H9 (cell line): Measurements from ENCODE around the gene SF3B1. TPM values are rescaled to one million over a fixed set of nuclear protein-coding genes. Genes with fewer than 3 reads are reported as not detected.
A peak's percentile ranks its signal among the peaks of the same experiment; 100 is the strongest.

Source experiments
- DNase-seq: peaks from one replicate; pipeline ENCODE4 v3.0.0-alpha.2; 2017
- H2AFZ ChIP-seq: one replicate; pipeline ENCODE4 v1.6.1; 2013; ENCODE audit warnings: mild to moderate bottlenecking, low read length, control low read depth, moderate library complexity
- H2AK5ac ChIP-seq: 2 replicates; pipeline ENCODE4 v1.6.1; 2013; ENCODE audit warnings: low read length, control low read depth, mixed read lengths; ENCODE audit not compliant: insufficient read length
- H2BK120ac ChIP-seq: one replicate; pipeline ENCODE4 v1.6.1; 2013; ENCODE audit warnings: low read depth, mild to moderate bottlenecking, low read length, control low read depth, inconsistent platforms; ENCODE audit not compliant: poor library complexity, severe bottlenecking
- H2BK12ac ChIP-seq: 2 replicates; pipeline ENCODE4 v1.6.1; 2013; ENCODE audit warnings: low read length, control low read depth, mixed read lengths, low read depth; ENCODE audit not compliant: insufficient read length
- H2BK15ac ChIP-seq: 2 replicates; pipeline ENCODE4 v1.6.1; 2013; ENCODE audit warnings: low read depth, low read length, control low read depth
- H2BK20ac ChIP-seq: one replicate; pipeline ENCODE4 v1.6.1; 2013; ENCODE audit warnings: low read depth, mild to moderate bottlenecking, low read length, control low read depth, inconsistent platforms; ENCODE audit not compliant: poor library complexity, severe bottlenecking
- H2BK5ac ChIP-seq: 2 replicates; pipeline ENCODE4 v1.6.1; 2013; ENCODE audit warnings: low read length, control low read depth, mixed read lengths; ENCODE audit not compliant: insufficient read length
- H3K14ac ChIP-seq: 2 replicates; pipeline ENCODE4 v1.6.1; 2013; ENCODE audit warnings: low read length, control low read depth; ENCODE audit not compliant: insufficient read depth
- H3K18ac ChIP-seq: 2 replicates; pipeline ENCODE4 v1.6.1; 2013; ENCODE audit warnings: low read depth, mild to moderate bottlenecking, mixed read lengths, low read length, control low read depth; ENCODE audit not compliant: insufficient read length
- H3K23ac ChIP-seq: 2 replicates; pipeline ENCODE4 v1.6.1; 2013; ENCODE audit warnings: low read length, control low read depth, mixed read lengths, low read depth; ENCODE audit not compliant: insufficient read length
- H3K23me2 ChIP-seq: 2 replicates; pipeline ENCODE4 v1.6.1; 2013; ENCODE audit warnings: low read depth, mild to moderate bottlenecking, mixed read lengths, low read length, control low read depth; ENCODE audit not compliant: insufficient read length, poor library complexity, severe bottlenecking
- H3K27ac ChIP-seq: 2 replicates; pipeline ENCODE4 v1.5.1; 2013; ENCODE audit warnings: low read length, control low read depth, mixed read lengths, low read depth; ENCODE audit not compliant: insufficient read length
- H3K27me3 ChIP-seq: 2 replicates; pipeline ENCODE4 v1.6.1; 2013; ENCODE audit warnings: low read length, control low read depth, inconsistent platforms; ENCODE audit not compliant: insufficient read depth
- H3K4ac ChIP-seq: 2 replicates; pipeline ENCODE4 v1.6.1; 2013; ENCODE audit warnings: low read depth, mild to moderate bottlenecking, control low read depth, inconsistent platforms, low read length, moderate library complexity
- H3K4me1 ChIP-seq: 2 replicates; pipeline ENCODE4 v1.6.1; 2013; ENCODE audit warnings: low read length, control low read depth, inconsistent platforms; ENCODE audit not compliant: insufficient read depth
- H3K4me2 ChIP-seq: 2 replicates; pipeline ENCODE4 v1.6.1; 2013; ENCODE audit warnings: low read length, control low read depth, mixed read lengths; ENCODE audit not compliant: insufficient read length, insufficient read depth
- H3K56ac ChIP-seq: 2 replicates; pipeline ENCODE4 v1.6.1; 2013; ENCODE audit warnings: low read depth, mild to moderate bottlenecking, mixed read lengths, low read length, control low read depth; ENCODE audit not compliant: insufficient read length
- H3K79me1 ChIP-seq: 2 replicates; pipeline ENCODE4 v1.6.1; 2013; ENCODE audit warnings: low read depth, mild to moderate bottlenecking, moderate library complexity, low read length, control low read depth, inconsistent platforms; ENCODE audit not compliant: insufficient read depth, poor library complexity, severe bottlenecking
- H3K79me2 ChIP-seq: 2 replicates; pipeline ENCODE4 v1.6.1; 2013; ENCODE audit warnings: low read length, control low read depth, inconsistent platforms; ENCODE audit not compliant: insufficient read depth
- H3K9ac ChIP-seq: 2 replicates; pipeline ENCODE4 v1.6.1; 2013; ENCODE audit warnings: low read length, control low read depth, mixed read lengths; ENCODE audit not compliant: insufficient read length; ENCODE audit errors: extremely low read depth
- H3K9me3 ChIP-seq: one replicate; pipeline ENCODE4 v1.6.1; 2013; ENCODE audit warnings: low read depth, low read length, inconsistent platforms; ENCODE audit not compliant: control insufficient read depth
- H3T11ph ChIP-seq: one replicate; pipeline ENCODE4 v1.6.1; 2013; ENCODE audit warnings: mild to moderate bottlenecking, low read length, control low read depth, inconsistent platforms
- H4K20me1 ChIP-seq: one replicate; pipeline ENCODE4 v1.6.1; 2013; ENCODE audit not compliant: control insufficient read depth, insufficient read length, insufficient read depth
- H4K5ac ChIP-seq: 2 replicates; pipeline ENCODE4 v1.6.1; 2013; ENCODE audit warnings: low read depth, mild to moderate bottlenecking, mixed read lengths, low read length, control low read depth; ENCODE audit not compliant: insufficient read length
- H4K8ac ChIP-seq: replicated peaks from 2 replicates; pipeline ENCODE4 v1.6.1; 2013; ENCODE audit warnings: low read length, control low read depth, mixed read lengths, low read depth; ENCODE audit not compliant: insufficient read length
- H4K91ac ChIP-seq: 2 replicates; pipeline ENCODE4 v1.6.1; 2013; ENCODE audit warnings: low read depth, mild to moderate bottlenecking, moderate library complexity, mixed read lengths, low read length, control low read depth; ENCODE audit not compliant: insufficient read length
- H3K27ac Mint-ChIP-seq, 3 experiments: 2 replicates in 2 of 3; 3 replicates in 1 of 3; pipeline ENCODE4 v1.8.0; 2020 to 2021; ENCODE audit warnings: mixed read lengths in 3 of 3, mild to moderate bottlenecking in 1 of 3, moderate library complexity in 1 of 3
- H3K27me3 Mint-ChIP-seq: 2 replicates; pipeline ENCODE4 v1.8.0; 2021; ENCODE audit warnings: low read depth, mild to moderate bottlenecking, moderate library complexity, mixed read lengths
- H3K36me3 Mint-ChIP-seq, 3 experiments: 2 replicates in 2 of 3; 3 replicates in 1 of 3; pipeline ENCODE4 v1.8.0; 2020 to 2021; ENCODE audit warnings: low read depth in 3 of 3, mixed read lengths in 3 of 3; ENCODE audit not compliant: insufficient read depth in 1 of 3
- H3K4me1 Mint-ChIP-seq, 2 experiments: 2 replicates each; pipeline ENCODE4 v1.8.0; 2020; ENCODE audit warnings: mixed read lengths in 2 of 2
- H3K4me3 Mint-ChIP-seq, 2 experiments: 2 replicates in 1 of 2; 3 replicates in 1 of 2; pipeline ENCODE4 v1.8.0; 2020 to 2021; ENCODE audit warnings: mild to moderate bottlenecking in 2 of 2, mixed read lengths in 2 of 2, moderate library complexity in 1 of 2
- H3K9me3 Mint-ChIP-seq, 2 experiments: 2 replicates in 1 of 2; 3 replicates in 1 of 2; pipeline ENCODE4 v1.8.0; 2020; ENCODE audit warnings: mild to moderate bottlenecking in 2 of 2, mixed read lengths in 2 of 2, moderate library complexity in 1 of 2
- WGBS: extraction: QIAGEN DNeasy Blood & Tissue Kit; methylation state at CpG from one replicate; pipeline ENCODE4 v1.1.7; 2013; ENCODE audit warnings: missing lambda C conversion rate, low lambda C conversion rate, mixed read lengths; ENCODE audit not compliant: insufficient read length; ENCODE audit errors: extremely low coverage; 5-methylcytosine and 5-hydroxymethylcytosine counted together
- total RNA-seq: library from RNA; stranded (reverse); gene quantifications from 2 replicates; pipeline ENCODE4 v1.2.1, GENCODE V29; 2021
- TF ChIP-seq, protein P1 (sequence below): fragments of 200-600 bp; sonication (generic); conservative IDR thresholded peaks from 3 replicates; pipeline ENCODE4 v1.8.0; 2021; ENCODE audit warnings: antibody characterized with exemption, mild to moderate bottlenecking

Gene SF3B1
- total RNA-seq, 1 experiment from 2014 or later = 278 TPM

DNA sequence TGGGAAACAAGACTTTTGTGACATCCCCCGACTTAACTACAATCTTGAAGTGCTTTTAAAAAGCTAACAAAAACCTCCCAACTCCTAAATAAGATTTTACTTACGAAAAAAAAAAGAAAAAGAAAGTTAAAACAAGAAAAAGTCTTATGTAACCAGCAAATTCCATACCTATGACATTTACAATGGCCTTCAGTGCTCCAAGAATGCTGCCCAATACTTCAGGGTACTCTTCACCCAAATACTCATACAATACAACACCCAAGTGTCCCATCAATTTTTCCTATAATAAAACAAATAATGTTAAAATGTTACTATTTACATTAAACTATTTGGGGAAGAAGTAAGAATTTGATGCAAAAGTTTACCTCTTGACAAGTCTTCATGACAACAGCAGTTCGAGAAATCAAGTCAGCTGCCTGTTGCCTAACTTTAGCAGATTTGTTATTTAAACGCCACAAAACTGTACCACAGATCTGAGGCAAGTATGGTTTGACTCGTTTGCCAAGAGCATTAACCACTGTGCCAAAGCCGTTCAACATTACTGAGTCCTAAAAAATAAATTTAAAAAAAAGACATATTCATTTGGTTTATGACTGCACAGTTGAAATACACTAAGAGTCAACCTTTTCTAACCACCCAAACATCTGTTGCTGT lies 34.8 kb downstream of the SF3B1 start:
- Histone ChIP-seq H4K5ac (no peak overlapping the region), H2BK120ac (no peak overlapping the region), H4K20me1 (no peaks in the 10 kb centered on the region), H2BK20ac (no peak overlapping the region), H3T11ph (no peak overlapping the region), H3K23ac (no peak overlapping the region), H2AK5ac (no peak overlapping the region), H3K27me3 (no peaks in the 10 kb centered on the region), H2BK5ac (no peak overlapping the region), H3K79me1 (no peaks in the 10 kb centered on the region), H3K9ac (no peak overlapping the region), H3K4me1 (no peaks in the 10 kb centered on the region), H3K4me2 (no peak overlapping the region), H4K91ac (no peak overlapping the region), H4K8ac (no peak overlapping the region), H3K23me2 (no peaks in the 10 kb centered on the region), H3K9me3 (no peaks in the 10 kb centered on the region), H3K14ac (no peak overlapping the region), H3K56ac (no peak overlapping the region), H3K79me2 (no peaks in the 10 kb centered on the region), H3K27ac (no peak overlapping the region), H2BK12ac (no peak overlapping the region), H3K18ac (no peak overlapping the region), H2BK15ac (no peak overlapping the region), H3K4ac (no peak overlapping the region), H2AFZ (no peak overlapping the region)
- Mint-ChIP-seq H3K27ac (peak overlapping the region in 1 of 3 experiments; percentile 53; a peak in 1 of 7 replicates), H3K27me3 (no peaks in the 10 kb centered on the region), H3K4me3 (no peak overlapping the region), H3K4me1 (no peaks in the 10 kb centered on the region), H3K36me3 (peaks cover 53 to 96% (median 94%) of the 10 kb centered on the region in 3 experiments), H3K9me3 (no peaks in the 10 kb centered on the region)
- TF ChIP-seq, protein P1, sequence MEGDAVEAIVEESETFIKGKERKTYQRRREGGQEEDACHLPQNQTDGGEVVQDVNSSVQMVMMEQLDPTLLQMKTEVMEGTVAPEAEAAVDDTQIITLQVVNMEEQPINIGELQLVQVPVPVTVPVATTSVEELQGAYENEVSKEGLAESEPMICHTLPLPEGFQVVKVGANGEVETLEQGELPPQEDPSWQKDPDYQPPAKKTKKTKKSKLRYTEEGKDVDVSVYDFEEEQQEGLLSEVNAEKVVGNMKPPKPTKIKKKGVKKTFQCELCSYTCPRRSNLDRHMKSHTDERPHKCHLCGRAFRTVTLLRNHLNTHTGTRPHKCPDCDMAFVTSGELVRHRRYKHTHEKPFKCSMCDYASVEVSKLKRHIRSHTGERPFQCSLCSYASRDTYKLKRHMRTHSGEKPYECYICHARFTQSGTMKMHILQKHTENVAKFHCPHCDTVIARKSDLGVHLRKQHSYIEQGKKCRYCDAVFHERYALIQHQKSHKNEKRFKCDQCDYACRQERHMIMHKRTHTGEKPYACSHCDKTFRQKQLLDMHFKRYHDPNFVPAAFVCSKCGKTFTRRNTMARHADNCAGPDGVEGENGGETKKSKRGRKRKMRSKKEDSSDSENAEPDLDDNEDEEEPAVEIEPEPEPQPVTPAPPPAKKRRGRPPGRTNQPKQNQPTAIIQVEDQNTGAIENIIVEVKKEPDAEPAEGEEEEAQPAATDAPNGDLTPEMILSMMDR = no peak
- WGBS = no CpG with 5 or more reads among the region's 6 CpGs
- no peak for DNase-seq
